NB4 (cell line): ENCODE measurements around the gene KIAA1549.

Experiments
- DNase-seq: peaks from one replicate; pipeline ENCODE4 v3.0.0; 2010; ENCODE audit warnings: low read depth
- H3K4me3 ChIP-seq: one replicate; pipeline ENCODE4 v1.5.1; 2011; ENCODE audit warnings: mild to moderate bottlenecking, low read depth, low read length, moderate library complexity
- CTCF ChIP-seq: IDR thresholded peaks from one replicate; pipeline ENCODE4 v1.5.1; 2012; ENCODE audit warnings: low read depth, low read length
- MAX ChIP-seq: IDR thresholded peaks from 2 replicates; pipeline ENCODE4 v1.6.1; 2011; ENCODE audit warnings: low read depth, low read length
- MYC ChIP-seq: IDR thresholded peaks from 2 replicates; pipeline ENCODE4 v1.6.1; 2011; ENCODE audit warnings: low read depth, low read length
- POLR2A ChIP-seq: IDR thresholded peaks from 2 replicates; pipeline ENCODE4 v1.6.1; 2011; ENCODE audit warnings: mild to moderate bottlenecking; ENCODE audit not compliant: insufficient read length; ENCODE audit errors: extremely low read depth

Gene KIAA1549

GRCh38 chr7:138867744-138868143 lies 113.4 kb downstream of the KIAA1549 start:
- DNase-seq = no peak
- no peak overlapping the region for H3K4me3 ChIP-seq
- no peak for TF ChIP-seq MYC
- no peak for TF ChIP-seq POLR2A
- TF ChIP-seq MAX = no peak
- TF ChIP-seq CTCF = no peak

GRCh38 chr7:138866353-138866752 lies 114.8 kb downstream of the KIAA1549 start:
- no peak for TF ChIP-seq CTCF
- TF ChIP-seq POLR2A = no peak
- no peak for TF ChIP-seq MAX
- TF ChIP-seq MYC = no peak
- H3K4me3 ChIP-seq = no peak overlapping the region
- DNase-seq = no peak

GRCh38 chr7:138865843-138866242 lies 115.3 kb downstream of the KIAA1549 start:
- TF ChIP-seq CTCF (peak; percentile 77), MYC (0 out of 2 replicates have a peak, but pooled peaks have one; percentile 26), POLR2A (no peak), MAX (peak; percentile 33)
- no peak overlapping the region for H3K4me3 ChIP-seq
- DNase-seq = peak; percentile 71

- DNase-seq = peak; percentile 88
- no peak overlapping the region for H3K4me3 ChIP-seq
- TF ChIP-seq CTCF (no peak), MAX (no peak), POLR2A (no peak), MYC (no peak)
Observed at GRCh38 chr7:138864667-138865066, 116.5 kb downstream of the KIAA1549 start.

GRCh38 chr7:138863931-138864330 lies 117.3 kb downstream of the KIAA1549 start:
- no peak overlapping the region for H3K4me3 ChIP-seq
- no peak for DNase-seq
- TF ChIP-seq MYC (no peak), POLR2A (no peak), MAX (no peak), CTCF (no peak)

- H3K4me3 ChIP-seq = no peak overlapping the region
- TF ChIP-seq MYC = no peak
- TF ChIP-seq POLR2A = no peak
- TF ChIP-seq CTCF = no peak
- TF ChIP-seq MAX = no peak
- no peak for DNase-seq
Observed at GRCh38 chr7:138861051-138861450, 120.1 kb downstream of the KIAA1549 start.
